Keratinocyte (primary cell): Measurements from ENCODE around the gene RBMS3. TPM values are rescaled to one million over a fixed set of nuclear protein-coding genes. Genes with fewer than 3 reads are reported as not detected.

Experiments used
- DNase-seq: peaks from one replicate; pipeline ENCODE4 v3.0.0-alpha.2; 2011; ENCODE audit warnings: low read depth, missing footprints, low spot score
- FAIRE-seq: peaks from 2 replicates; lab custom pipeline; 2011; peaks lifted over from hg19 to GRCh38; lab: Jason Lieb, UNC
- H2AFZ ChIP-seq: 2 replicates; pipeline ENCODE4 v1.6.0; 2012; ENCODE audit warnings: low read length, control low read depth, inconsistent platforms; ENCODE audit not compliant: control insufficient read depth
- H3K27ac ChIP-seq: 2 replicates; pipeline ENCODE4 v1.5.1; 2011; ENCODE audit warnings: low read length; ENCODE audit not compliant: control insufficient read depth, insufficient read depth
- H3K27me3 ChIP-seq: 3 replicates; pipeline ENCODE4 v1.6.0; 2011; ENCODE audit warnings: low read length; ENCODE audit not compliant: control insufficient read depth, insufficient read depth; ENCODE audit errors: extremely low read depth
- H3K36me3 ChIP-seq, 2 experiments: 2 replicates in 1 of 2; 3 replicates in 1 of 2; pipeline ENCODE4 v1.5.1; 2011; ENCODE audit warnings: low read length in 2 of 2, mild to moderate bottlenecking in 1 of 2; ENCODE audit not compliant: control insufficient read depth in 2 of 2, insufficient read depth in 2 of 2; ENCODE audit errors: extremely low read depth in 1 of 2
- H3K4me1 ChIP-seq: 3 replicates; pipeline ENCODE4 v1.5.1; 2011; ENCODE audit warnings: low read length; ENCODE audit not compliant: control insufficient read depth, insufficient read depth; ENCODE audit errors: extremely low read depth
- H3K4me2 ChIP-seq: 3 replicates; pipeline ENCODE4 v1.6.0; 2011; ENCODE audit warnings: low read depth, low read length; ENCODE audit not compliant: control insufficient read depth, insufficient read depth; ENCODE audit errors: extremely low read depth
- H3K4me3 ChIP-seq, 3 experiments: fragments of 200-600 bp in 1 of 3; sonication (generic) in 1 of 3; 2 replicates in 2 of 3; 3 replicates in 1 of 3; pipeline ENCODE4 v1.5.1; 2011 to 2016; ENCODE audit warnings: low read length in 3 of 3, mild to moderate bottlenecking in 3 of 3, control low read depth in 2 of 3, inconsistent platforms in 1 of 3, low read depth in 1 of 3, mixed read lengths in 1 of 3, mixed run types in 1 of 3, moderate library complexity in 1 of 3; ENCODE audit not compliant: control insufficient read depth in 2 of 3, insufficient read depth in 2 of 3; ENCODE audit errors: extremely low read depth in 1 of 3
- H3K79me2 ChIP-seq: 2 replicates; pipeline ENCODE4 v1.6.0; 2012; ENCODE audit warnings: low read length; ENCODE audit not compliant: control insufficient read depth, insufficient read depth
- H3K9ac ChIP-seq: 3 replicates; pipeline ENCODE4 v1.6.0; 2011; ENCODE audit warnings: low read length; ENCODE audit not compliant: control insufficient read depth, insufficient read depth; ENCODE audit errors: extremely low read depth
- H3K9me1 ChIP-seq: 3 replicates; pipeline ENCODE4 v1.6.0; 2011; ENCODE audit warnings: low read length; ENCODE audit not compliant: control insufficient read depth, insufficient read depth; ENCODE audit errors: extremely low read depth
- H3K9me3 ChIP-seq: 2 replicates; pipeline ENCODE4 v1.5.1; 2012; ENCODE audit warnings: low read depth, low read length; ENCODE audit not compliant: control insufficient read depth
- H4K20me1 ChIP-seq: 3 replicates; pipeline ENCODE4 v1.6.0; 2011; ENCODE audit warnings: low read length; ENCODE audit not compliant: control insufficient read depth, insufficient read depth; ENCODE audit errors: extremely low read depth
- EZH2 ChIP-seq: IDR thresholded peaks from one replicate; pipeline ENCODE4 v1.6.1; 2012; ENCODE audit warnings: inconsistent platforms, mild to moderate bottlenecking, low read length, moderate library complexity
- dilution Hi-C: fragments of 300-500 bp; cut with MboI; formaldehyde crosslinking; loops from one replicate; pipeline ENCODE4 v1.7.0; 2020; ENCODE audit warnings: low sequenced_read_pairs; ENCODE audit not compliant: extremely low pct_ligation_motif_present
- polyA plus RNA-seq, 5 experiments: library from polyadenylated mRNA; depleted of rRNA in 3 of 5; stranded (reverse) in 3 of 5; stranded (forward) in 1 of 5; unstranded in 1 of 5; fragments of >200 nt; gene quantifications; 1 replicate in 1 of 5; 2 replicates in 3 of 5; 3 replicates in 1 of 5; pipeline versions ENCODE4 v1.2.1 to v1.2.3, GENCODE V29; 2011 to 2012; ENCODE audit warnings: missing spikeins in 2 of 5, low read depth in 1 of 5, low replicate concordance in 1 of 5
- TF ChIP-seq, protein P1 (sequence below), 3 experiments: IDR thresholded peaks in 1 of 3; conservative IDR thresholded peaks in 1 of 3; optimal IDR thresholded peaks in 1 of 3; 2 replicates in 2 of 3; 3 replicates in 1 of 3; pipeline versions ENCODE3 to v1.5.1; 2011; ENCODE audit warnings: low read length in 3 of 3, mild to moderate bottlenecking in 3 of 3, moderate library complexity in 2 of 3, control low read depth in 1 of 3, inconsistent platforms in 1 of 3; ENCODE audit not compliant: insufficient read depth in 2 of 3; ENCODE audit errors: extremely low read depth in 1 of 3

Gene RBMS3
- polyA plus RNA-seq, 1 donor (not counting 4 experiments of a cell fraction or from before 2014, with no cell fraction given) = 2.3 TPM

DNA sequence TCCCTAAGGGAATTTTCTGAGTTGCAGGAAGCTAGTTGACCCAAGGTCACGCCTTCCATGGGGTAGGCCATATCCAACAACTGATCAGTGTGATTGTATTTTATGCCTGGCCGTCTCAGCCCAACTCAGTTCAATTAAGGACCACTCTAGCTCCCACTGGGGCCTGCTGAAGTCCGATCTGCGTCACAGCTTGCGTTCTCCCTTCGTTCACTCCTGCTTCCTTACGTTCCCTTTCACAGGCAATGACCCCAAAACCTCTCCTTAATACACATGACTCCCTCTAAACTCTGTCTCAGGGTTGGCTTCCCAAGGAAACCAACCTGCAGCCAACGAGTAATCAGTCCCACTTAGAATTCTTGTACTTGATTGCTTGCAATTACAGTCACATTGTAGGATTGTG is 428.0 kb downstream of the RBMS3 start:
- H3K9me3 ChIP-seq = no peaks in the 10 kb centered on the region
- no peak overlapping the region for H2AFZ ChIP-seq
- TF ChIP-seq, protein P1, sequence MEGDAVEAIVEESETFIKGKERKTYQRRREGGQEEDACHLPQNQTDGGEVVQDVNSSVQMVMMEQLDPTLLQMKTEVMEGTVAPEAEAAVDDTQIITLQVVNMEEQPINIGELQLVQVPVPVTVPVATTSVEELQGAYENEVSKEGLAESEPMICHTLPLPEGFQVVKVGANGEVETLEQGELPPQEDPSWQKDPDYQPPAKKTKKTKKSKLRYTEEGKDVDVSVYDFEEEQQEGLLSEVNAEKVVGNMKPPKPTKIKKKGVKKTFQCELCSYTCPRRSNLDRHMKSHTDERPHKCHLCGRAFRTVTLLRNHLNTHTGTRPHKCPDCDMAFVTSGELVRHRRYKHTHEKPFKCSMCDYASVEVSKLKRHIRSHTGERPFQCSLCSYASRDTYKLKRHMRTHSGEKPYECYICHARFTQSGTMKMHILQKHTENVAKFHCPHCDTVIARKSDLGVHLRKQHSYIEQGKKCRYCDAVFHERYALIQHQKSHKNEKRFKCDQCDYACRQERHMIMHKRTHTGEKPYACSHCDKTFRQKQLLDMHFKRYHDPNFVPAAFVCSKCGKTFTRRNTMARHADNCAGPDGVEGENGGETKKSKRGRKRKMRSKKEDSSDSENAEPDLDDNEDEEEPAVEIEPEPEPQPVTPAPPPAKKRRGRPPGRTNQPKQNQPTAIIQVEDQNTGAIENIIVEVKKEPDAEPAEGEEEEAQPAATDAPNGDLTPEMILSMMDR (optimal IDR thresholded peaks at IDR 0.05 in 1 of 3, IDR thresholded peaks at IDR 0.05 in 1 of 3, conservative IDR thresholded peaks at IDR 0.05 in 1 of 3; ENCODE audit: extremely low read depth in 1 of 3, insufficient read depth in 2 of 3, low read length in 3 of 3) = no peak
- no peak for TF ChIP-seq EZH2
- no peak for DNase-seq
- no peaks in the 10 kb centered on the region for H3K27me3 ChIP-seq
- no peak for FAIRE-seq
- no peaks in the 10 kb centered on the region for H3K4me1 ChIP-seq
- no peaks in the 10 kb centered on the region for H4K20me1 ChIP-seq
- no peaks in the 10 kb centered on the region for H3K9me1 ChIP-seq
- H3K79me2 ChIP-seq = no peaks in the 10 kb centered on the region
- no peak overlapping the region for H3K4me2 ChIP-seq
- H3K9ac ChIP-seq = no peak overlapping the region
- no peaks in the 10 kb centered on the region for H3K36me3 ChIP-seq
- H3K4me3 ChIP-seq = no peak overlapping the region
- no peak overlapping the region for H3K27ac ChIP-seq
- dilution Hi-C loops = no loop called here

DNA sequence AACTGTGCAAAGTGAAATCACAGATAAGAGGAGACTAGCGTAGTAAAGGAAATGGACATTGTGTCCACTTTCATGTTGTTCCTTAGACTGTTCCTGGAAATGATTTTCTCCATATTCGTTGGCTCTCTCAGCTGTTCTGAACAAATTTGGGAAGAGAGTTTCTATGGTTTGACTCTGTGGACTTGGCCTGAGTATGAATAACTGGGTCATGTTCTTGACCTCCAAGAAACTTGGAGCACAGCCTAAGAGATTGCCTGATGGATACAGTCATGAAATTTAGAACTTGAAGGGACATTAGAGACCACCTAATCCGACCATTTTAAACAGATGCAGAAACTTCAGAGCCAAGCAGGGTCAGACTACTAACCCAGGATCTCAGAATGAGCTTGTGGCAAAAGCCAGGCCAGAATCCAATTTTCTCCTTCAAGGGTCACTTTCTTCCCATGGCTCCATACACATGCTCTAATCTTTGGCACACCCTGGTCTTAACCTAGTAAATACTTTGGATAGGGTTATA is 430.4 kb downstream of the RBMS3 start:
- no peak overlapping the region for H3K9ac ChIP-seq
- H3K4me3 ChIP-seq = no peak overlapping the region
- H2AFZ ChIP-seq = no peak overlapping the region
- no peaks in the 10 kb centered on the region for H3K27me3 ChIP-seq
- TF ChIP-seq EZH2 = no peak
- TF ChIP-seq, protein P1 (optimal IDR thresholded peaks at IDR 0.05 in 1 of 3, IDR thresholded peaks at IDR 0.05 in 1 of 3, conservative IDR thresholded peaks at IDR 0.05 in 1 of 3; ENCODE audit: extremely low read depth in 1 of 3, insufficient read depth in 2 of 3, low read length in 3 of 3) = no peak
- no peak overlapping the region for H3K4me2 ChIP-seq
- DNase-seq = no peak
- H3K36me3 ChIP-seq = no peaks in the 10 kb centered on the region
- dilution Hi-C loops = no loop called here
- H3K79me2 ChIP-seq = no peaks in the 10 kb centered on the region
- no peaks in the 10 kb centered on the region for H3K4me1 ChIP-seq
- FAIRE-seq = no peak
- H3K27ac ChIP-seq = no peak overlapping the region
- H3K9me1 ChIP-seq = no peaks in the 10 kb centered on the region
- no peaks in the 10 kb centered on the region for H4K20me1 ChIP-seq
- no peaks in the 10 kb centered on the region for H3K9me3 ChIP-seq
